Cerebellar cortex (tissue), 1 donor: ENCODE results near the gene USP47.
"Not testable (repeated sequence)": the region's sequence is repeated elsewhere in the genome, so short reads cannot be mapped to it uniquely, and the experiment has no call there.

Source experiments
- DNase-seq: peaks from one replicate; pipeline ENCODE4 v3.0.0-alpha.2; 2015; ENCODE audit warnings: low spot score

The USP47 gene

DNA sequence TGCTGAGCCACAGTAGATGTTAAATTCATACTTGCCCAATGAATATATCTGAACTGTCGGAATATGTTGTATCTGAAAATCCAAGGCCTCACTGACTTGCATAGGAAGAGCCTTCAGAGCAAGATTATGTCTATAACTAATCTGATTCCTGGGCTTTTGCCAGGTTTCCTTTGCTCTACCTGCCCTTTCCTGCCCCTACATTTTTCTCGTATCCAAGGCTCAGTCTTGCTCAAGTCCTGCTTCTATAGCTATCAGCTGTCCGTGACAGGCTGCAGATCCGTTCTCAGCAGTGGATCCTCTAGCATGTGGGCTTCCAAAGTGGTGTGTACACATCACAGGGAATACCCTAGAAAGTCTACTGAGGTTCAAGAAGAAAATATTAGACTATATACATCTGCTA, 18.8 kb upstream of the USP47 start:
- no peak for DNase-seq

DNA sequence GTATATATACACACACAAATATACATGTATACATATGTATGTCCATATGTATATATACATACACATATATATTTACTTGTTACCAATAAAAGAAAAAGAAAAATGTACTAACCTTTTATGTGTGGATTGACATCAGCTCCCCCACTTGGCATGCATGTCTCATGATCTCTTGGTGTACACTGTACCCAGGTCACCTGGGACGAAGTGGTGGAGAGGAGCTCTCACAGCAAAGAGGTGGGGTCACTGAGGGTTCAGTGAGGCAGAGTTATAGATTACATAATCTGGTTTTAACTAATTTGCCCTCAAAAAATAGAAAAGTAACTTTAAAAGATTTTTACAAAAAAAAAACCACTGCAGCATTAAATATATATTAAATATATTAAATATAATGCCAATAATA, 15.5 kb upstream of the USP47 start:
- no peak for DNase-seq

DNA sequence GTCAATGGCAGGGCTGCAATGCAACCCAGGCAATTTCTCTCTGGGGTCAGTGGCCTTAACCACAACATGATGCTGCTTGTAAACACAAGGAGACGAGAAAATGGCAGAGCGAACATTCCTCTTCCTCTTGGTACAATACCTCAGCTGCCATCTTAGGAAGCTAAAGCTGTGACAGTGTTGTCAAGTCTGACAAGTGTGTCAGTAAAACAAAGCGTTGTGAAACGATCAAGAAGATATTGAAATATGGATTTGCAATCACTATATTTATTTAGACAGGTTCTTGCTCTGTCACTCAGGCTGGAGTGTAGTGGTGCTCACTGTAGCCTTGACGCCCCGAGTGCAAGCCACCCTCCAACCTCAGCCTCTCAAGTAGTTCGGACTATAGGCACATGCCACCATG, 14.5 kb upstream of the USP47 start:
- no peak for DNase-seq

DNA sequence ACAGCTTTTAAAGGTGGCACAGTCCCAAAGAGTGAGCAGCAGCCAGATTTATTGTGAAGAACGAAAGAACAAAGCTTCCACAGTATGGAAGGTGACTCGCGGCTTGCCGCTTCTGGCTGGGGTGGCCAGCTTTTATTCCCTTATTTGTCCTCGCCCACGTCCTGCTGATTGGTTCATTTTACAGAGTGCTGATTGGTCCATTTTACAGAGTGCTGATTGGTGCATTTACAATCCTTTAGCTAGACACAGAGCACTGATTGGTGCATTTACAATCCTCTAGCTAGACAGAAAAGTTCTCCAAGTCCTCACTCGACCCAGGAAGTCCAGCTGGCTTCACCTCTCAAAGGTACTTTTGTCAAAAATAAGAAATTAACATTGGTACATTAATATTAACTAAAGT, 10.4 kb upstream of the USP47 start:
- DNase-seq = not testable (repeated sequence)

DNA sequence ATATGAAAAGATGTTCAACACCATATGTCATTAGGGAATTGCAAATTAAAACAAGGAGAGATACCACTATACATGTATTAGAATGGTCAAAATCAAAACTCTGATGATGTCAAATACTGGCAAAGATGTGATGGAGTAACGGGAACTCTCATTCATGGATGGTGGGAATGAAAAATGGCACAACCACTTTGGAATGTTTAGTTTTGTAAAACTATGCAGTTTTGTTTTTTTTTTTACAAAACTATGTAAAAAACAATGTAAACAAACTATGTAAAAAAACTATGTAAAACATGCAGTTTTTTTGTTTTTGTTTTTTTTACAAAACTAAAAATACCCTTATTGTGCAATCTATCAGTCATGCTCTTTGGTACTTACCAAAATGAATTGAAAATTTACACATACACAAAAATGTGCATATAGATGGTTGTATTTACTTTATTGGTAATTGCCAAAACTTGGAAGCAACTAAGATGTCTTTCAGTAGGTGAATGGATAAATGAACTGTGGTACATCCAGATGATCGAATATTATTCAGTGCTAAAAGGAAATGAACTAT, 5.0 kb upstream of the USP47 start:
- DNase-seq = no peak

DNA sequence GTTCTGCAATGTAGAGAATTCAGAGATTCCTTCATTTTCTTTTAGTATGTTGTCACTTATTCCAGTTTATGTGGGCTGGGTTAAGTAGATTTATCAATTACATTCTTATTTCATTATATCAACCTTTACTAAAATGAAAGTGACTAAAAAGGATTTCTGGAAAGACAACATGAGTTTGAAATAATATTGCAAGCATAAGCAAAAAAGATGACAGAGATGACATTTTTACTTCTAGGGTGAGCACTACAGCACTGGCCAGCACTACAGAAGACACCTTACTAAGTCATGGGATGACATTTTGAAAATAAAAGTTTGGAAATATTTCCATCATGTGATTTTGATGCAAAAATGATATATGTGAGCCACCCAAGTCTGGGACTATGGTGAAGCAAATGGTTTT, 2.1 kb upstream of the USP47 start:
- no peak for DNase-seq

DNA sequence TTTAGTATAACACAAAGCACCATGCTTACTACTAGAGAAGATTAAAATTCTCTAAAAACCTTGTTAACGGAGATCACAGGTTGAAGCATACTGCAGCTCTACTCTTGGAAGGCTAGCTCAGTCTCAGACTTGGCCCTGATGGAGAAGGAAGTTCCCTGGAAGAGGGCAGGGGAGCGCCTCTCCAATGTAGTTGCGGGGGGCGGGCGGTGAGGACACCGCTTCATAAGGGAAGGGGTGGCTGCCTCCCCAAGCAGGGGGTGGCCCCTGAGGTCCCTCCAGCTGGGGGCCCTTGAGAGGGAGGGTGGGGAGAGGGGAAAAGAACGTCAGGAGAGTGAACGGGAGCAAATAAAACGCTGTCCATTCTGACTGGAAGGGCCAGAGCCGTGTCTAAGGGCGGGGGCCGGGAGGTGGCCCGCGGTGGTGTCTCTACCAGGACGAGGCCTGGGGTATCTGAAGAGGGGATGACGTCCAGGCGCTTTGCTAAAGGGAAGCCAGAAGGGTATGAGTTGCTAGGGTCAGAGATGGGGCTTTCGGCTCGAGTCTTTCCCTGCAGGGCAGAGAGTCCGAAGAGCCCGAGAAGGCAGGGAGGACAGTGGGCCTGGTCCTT, 553 bp upstream of the USP47 start:
- DNase-seq = peak; percentile 69

DNA sequence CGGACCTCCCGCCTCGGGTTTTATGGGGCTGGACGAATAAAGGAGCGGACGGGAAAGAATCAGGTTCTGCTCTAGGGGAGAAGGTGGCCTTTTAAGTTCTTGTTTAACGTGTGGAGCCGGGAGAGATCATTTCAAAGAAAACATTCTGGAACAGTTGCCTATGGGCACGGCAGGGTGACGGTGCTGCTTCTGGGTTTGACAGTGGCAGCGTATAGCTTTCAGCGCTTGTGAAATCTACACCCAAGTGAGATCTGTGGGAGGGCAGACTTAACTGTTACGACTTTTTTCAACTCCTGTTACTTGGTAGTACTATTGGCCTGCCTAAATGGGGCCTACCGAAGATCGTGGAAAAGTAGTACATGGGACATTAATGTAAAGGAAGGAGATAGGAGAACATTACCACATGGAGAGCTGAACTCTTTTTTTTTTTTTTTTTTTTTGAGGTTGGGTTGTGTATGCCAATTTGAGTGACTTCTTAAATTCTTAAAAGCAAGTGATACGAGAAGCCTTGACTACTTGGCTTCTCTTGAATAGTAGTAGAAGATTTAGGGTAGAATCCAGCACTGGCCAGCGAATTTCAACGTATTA, 743 bp downstream of the USP47 start:
- DNase-seq = peak; percentile 72

DNA sequence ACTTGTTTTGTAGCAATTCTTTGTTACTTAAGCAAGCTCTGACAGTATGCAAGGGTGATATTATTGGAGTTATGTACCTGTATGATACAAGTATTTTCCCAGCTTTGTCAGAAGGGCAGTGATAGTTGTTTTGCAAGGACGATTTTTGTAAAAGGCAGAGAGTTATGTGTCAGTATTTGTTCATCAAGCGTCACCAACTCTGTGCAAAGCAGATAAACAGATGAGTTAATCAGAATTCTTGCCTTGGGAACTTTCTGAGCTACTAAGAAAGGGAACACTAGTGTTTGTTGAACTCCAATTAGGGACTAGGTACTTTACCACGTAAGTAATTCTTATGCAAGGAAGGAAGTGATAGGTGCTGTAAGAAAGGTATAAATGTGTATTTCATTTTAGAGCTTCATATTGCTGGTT, 1.4 kb downstream of the USP47 start:
- peak; percentile 25 for DNase-seq

DNA sequence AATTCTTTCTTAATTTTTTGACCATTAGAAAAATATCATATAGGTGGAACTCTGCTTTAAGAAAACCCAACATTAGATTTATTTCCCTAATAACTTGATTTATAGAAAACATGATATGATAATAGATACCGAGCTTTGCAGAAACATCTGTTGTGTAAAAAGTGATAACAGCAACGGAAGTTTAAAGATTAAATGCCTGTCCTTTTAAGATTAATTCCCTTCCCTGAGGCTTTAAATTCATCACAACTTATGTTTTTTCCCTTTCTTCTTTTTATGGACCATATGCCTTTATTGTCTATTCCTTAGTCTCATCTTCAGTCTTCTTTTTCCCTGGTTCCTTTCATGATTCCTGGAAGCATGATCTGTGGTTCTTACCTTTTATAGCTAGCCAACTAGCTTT, 1.9 kb downstream of the USP47 start:
- no peak for DNase-seq

DNA sequence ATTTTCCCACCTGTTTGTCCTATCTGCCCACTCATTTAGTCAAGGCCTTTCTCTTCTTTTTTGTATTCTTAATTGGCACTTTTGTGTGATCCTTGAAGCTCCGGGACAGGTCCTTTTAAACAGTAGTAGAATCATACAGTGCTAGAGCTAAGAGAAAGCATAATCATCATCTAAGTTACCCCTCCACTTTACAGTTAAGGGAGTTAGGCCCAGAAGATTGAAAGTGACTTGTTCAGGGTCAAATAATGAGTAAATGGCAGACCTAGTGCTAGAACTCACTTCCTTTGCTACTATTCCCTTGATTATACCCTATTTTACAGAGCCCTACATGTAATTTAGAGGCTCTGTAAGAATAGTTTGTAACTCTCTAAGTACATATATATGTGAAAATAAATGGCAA, 2.5 kb downstream of the USP47 start:
- no peak for DNase-seq

DNA sequence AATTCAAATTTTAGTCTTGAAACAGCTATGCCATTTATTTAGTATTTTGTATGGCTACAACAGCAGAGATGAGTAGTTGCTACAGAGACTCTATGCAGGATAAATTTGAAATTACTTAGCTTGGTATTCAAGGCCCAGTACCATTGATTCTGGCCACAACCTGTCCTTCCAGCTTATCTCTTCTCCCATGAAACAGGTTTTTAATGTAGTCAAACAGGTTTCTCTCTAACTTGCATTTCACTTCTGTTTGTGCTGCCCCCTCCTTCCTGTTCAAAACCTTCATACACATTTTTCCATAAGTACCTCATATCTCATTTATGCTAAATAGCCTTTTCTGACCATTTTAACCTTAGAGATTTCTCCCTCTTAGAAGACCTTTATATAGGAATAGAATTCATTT, 3.3 kb downstream of the USP47 start:
- no peak for DNase-seq

DNA sequence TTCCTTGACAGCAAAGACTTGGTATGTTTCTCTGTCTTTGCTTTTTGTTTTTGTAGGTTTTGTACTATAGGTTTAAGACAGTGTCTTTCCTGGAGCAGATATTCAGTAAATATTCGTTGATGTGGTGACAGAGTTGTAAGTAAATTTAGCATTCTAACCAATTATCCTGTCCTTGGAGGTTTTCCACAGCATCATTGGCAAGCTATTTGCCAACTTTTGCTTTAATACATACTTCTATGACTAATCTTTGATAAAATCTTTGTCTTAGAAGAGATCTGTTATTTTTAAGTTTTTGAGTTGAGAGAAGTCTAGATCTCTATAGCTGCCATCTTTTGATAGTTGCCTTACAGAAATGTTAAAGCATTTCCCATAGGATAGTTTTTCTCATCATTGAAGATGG, 3.8 kb downstream of the USP47 start:
- DNase-seq = no peak

DNA sequence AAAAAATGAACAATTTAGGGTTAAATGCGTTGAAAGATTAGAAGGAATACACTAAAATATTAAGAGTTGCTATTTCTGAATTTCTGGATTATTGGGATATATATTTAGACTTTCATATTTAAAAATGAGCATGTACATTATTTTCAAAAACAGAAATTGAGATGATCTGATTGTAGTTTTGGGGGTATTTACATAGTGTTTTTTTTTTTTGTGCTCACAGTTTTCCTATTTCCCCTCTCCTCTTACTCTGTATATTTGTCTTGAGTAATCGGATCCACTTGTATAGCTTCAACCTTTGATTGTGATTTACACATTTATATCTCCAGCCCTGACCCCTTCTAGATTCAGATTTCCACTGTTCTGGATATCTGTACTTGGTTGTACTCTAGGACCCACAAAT, 5.3 kb downstream of the USP47 start:
- no peak for DNase-seq

DNA sequence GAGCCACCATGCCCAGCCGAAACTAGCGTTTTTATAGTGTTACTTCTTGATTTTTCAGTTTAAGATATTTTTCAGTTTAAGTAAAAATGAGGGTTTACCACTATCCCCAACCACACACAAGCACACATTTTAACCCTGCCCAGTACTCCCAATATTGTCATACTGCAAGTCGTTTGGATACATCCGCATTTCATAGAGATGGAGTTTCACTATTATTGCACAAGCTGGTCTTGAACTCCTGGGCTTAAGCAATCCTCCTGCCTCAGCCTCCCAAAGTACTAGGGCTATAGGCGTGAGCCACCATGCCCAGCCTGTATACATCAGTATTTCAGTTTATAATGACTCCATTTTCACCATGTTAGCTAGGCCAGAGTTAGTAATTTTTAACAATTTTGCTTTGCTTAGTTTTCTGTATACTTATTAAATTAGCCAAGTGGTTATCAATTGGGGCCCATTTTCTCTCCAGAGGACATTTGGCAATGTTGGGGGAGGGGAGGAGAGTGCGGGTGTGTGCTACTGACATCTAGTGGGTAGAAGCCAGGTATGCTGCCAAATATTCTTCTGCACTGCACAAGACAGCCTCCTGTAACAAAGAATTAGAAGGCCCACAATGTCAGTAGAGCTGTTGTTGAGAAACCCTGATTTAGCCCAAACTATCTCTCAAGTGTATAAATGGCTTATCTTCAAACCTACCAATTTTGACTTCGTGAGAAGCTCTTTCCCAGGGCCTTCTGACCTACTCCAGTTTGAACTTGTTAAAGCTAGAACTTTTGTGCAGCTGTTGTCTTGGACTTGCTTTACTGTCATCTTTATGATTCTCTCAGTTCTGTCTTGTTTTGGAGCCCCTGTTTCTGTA, 7.3 kb downstream of the USP47 start:
- peak; percentile 69 for DNase-seq

DNA sequence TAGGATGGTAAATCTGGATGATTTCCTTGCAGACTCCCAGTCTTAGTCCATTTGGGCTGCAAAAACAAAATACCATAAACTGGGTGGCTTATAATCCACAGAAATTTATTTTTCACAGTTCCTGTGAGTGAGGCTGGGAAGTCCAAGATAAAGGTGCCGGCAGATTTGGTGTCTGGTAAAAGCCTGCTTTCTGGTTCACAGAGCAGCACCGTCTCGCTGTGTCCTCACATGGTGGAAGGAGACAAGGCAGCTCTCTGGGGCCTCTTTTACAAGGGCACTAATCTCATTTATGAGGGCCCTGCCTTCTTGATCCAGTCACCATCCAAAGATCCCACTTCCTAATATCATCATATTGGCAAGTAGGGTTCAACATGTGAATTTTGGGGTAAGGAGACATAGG, 8.9 kb downstream of the USP47 start:
- DNase-seq = no peak

DNA sequence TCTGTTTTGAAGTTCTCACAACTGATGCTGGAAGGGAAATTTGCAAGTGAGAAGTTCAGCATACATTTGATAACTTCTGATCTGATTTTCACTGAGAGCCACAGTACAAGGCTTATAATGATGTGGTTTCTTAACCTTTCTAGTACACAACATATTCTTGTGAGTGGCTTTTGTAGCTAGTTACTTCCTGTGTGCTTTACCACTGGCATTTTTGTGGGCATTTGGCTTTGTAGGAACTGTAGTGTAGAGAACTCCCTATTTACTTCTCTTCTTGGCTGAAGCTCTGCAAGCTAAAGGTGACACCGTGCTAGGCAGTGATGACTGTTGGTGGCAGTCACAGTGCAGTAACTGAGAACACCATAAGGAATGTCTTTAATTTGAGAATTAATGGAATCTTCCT, 14.9 kb downstream of the USP47 start:
- no peak for DNase-seq

DNA sequence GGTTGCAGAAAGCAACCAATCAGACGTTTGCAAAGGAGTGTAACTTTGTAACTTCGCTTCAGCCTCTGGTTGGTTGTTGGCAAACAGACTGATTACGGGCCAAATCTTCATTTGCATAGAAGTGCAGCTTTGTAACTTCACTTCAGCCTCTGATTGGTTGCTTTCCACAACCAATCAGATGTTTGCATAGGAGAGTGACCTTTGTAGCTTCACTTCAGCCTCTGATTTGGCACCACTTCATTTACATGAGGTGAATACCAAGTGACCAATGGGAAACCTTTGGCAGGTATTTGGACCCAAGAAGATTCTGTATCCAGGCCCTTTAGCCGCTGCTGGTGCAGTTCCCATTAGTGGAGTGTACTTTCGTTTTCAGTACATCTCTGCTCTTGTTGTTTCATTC, 16.0 kb downstream of the USP47 start:
- no peak for DNase-seq

DNA sequence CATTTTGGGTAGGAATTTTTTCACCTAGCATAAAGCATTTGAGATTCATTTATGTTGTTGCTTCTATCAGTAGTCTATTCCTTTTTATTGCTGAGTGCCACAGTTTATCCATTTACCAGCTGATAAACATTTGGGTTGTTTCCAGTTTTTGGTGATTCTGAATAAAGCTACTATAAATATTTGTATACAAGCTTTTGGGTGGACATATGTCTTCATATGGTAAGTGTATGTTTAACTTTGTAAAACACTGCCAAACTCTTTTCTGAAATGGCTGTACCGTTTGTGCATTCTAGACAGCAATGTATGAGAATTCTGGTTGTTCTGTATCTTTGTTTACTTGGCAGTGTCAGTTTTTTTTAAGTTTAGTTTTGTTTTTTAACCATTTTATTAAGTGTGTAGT, 16.9 kb downstream of the USP47 start:
- no peak for DNase-seq

DNA sequence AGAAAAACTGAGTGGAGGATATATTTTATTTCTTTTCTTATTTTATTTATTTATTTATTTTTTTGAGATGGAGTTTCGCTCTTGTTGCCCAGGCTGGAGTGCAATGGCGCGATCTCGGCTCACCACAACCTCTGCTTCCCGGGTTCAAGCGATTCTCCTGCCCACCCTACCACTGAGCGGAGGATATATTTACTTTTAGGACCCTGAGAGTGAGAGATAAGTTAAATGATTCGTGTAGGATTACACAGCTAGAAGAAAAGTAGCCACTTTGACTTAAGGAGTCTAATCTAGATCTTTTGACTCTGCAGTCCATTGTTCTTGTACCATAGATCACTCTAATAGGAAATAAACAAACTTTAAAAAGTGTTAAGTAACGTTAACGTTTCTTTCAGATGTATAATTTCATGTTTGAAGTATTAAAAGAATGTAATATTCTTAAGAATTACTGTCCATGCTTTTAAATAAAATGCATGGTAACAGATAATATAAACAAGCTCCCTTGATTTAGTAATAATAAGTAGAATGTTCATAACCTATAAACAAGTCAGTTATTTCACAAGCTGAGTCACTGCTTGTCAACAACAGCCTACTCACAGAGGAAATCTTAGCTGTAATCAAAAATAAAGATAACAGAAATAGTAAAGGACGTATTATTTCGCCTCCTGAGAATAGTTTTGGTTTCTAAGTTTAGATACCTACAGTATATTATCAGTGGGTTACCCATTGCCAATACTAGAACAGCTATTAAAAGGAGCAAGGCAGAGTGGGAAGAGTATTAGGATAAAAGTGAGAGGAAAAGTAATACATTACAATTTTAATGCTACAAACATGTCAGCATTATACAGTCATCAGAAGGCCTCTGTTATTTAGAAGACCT, 18.6 kb downstream of the USP47 start:
- no peak for DNase-seq

DNA sequence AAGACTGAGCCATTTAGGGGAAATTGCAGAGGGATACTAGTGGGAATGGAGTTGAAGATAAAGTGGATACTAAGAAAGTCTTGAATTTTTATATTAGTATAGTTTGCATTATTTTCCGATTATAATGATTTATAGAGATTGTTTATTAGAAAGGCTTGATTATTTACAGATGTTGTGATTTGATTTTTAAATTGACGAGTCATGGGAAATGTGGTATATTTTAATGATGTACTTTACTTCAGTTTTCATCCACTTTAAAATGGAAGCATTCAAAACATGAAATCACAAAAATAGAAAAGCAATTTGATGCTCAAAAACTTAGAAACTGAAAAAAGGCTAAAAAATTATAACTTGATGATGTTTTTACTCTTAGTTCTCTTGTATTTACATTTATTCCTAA, 21.2 kb downstream of the USP47 start:
- DNase-seq = no peak

DNA sequence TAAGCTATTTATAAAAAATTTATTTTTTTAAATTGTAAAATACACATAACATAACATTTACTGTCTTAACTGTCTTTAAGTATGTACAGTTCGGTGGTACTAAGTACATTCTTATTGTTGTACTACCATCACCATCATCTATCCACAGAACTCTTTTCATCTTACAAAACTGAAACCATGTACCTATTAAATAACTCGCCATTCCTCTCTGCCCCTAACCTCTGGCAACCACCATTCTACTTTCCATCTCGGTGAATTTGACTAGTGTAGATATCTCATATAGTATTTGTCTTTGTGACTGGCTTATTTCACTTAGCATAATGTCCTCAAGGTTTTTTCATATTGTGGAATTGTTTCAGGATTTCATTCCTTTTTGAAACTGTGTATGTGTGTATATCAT, 22.6 kb downstream of the USP47 start:
- no peak for DNase-seq
